Thyroid gland (tissue), 4 donors: Measurements from ENCODE around the gene MRPL23. TPM values are rescaled to one million over a fixed set of nuclear protein-coding genes. Genes with fewer than 3 reads are reported as not detected.

Source experiments
- DNase-seq, 2 donors: peaks; one replicate each; pipeline ENCODE4 v3.0.0-alpha.2; 2019
- H3K27ac ChIP-seq, 3 donors: fragments of 200-600 bp; sonication (generic); 1 replicate in 2 of 3; 2 replicates in 1 of 3; pipeline ENCODE4 v1.5.1; 2016 to 2019; ENCODE audit warnings: mild to moderate bottlenecking in 1 of 3, moderate library complexity in 1 of 3
- H3K27me3 ChIP-seq: fragments of 200-600 bp; sonication (generic); one replicate; pipeline ENCODE4 v1.5.1; 2019
- H3K36me3 ChIP-seq, 2 donors: fragments of 200-600 bp; sonication (generic); one replicate each; pipeline ENCODE4 v1.5.1; 2016 to 2019
- H3K4me1 ChIP-seq, 2 donors: fragments of 200-600 bp; sonication (generic); one replicate each; pipeline ENCODE4 v1.5.1; 2017 to 2019
- H3K4me3 ChIP-seq, 3 donors: fragments of 200-600 bp; sonication (generic); replicated peaks in 1 of 3; 1 replicate in 2 of 3; 2 replicates in 1 of 3; pipeline ENCODE4 v1.5.1; 2016; ENCODE audit warnings: mild to moderate bottlenecking in 1 of 3
- H3K9me3 ChIP-seq: fragments of 200-600 bp; sonication (generic); one replicate; pipeline ENCODE4 v1.5.1; 2017
- POLR2A ChIP-seq, 2 donors: fragments of 450-650 bp; IDR thresholded peaks; one replicate each; pipeline ENCODE4 v1.6.1; 2017; ENCODE audit warnings: antibody characterized with exemption in 2 of 2, mild to moderate bottlenecking in 2 of 2, moderate library complexity in 1 of 2
- WGBS, 2 donors: methylation state at CpG; one replicate each; pipeline ENCODE4 v1.1.5; 2017; 5-methylcytosine and 5-hydroxymethylcytosine counted together
- intact Hi-C: fragments of 100-400 bp; cut with DNase I; formaldehyde crosslinking; loops from one replicate; pipeline ENCODE4 v1.15.1; 2023
- total RNA-seq, 4 donors: library from RNA; depleted of rRNA; stranded (reverse); fragments of >200 nt; gene quantifications; one replicate each; pipeline ENCODE4 v1.2.3, GENCODE V29; 2016
- TF ChIP-seq, protein P1 (sequence below), 6 experiments: fragments of 200-600 bp in 3 of 6; fragments of 450-650 bp in 3 of 6; sonication (generic) in 3 of 6; IDR thresholded peaks; one replicate each; pipeline ENCODE4 v1.5.1; 2016 to 2019; ENCODE audit warnings: antibody characterized with exemption in 6 of 6, mild to moderate bottlenecking in 2 of 6, inconsistent platforms in 1 of 6, moderate library complexity in 1 of 6

Gene MRPL23
- total RNA-seq, 4 donors from 2014 or later: 86.9 to 241 (median 159) TPM

- no peak overlapping the region for H3K4me3 ChIP-seq
- no peaks in the 10 kb centered on the region for H3K36me3 ChIP-seq
- no peaks in the 10 kb centered on the region for H3K27me3 ChIP-seq
- H3K9me3 ChIP-seq: no peaks in the 10 kb centered on the region
- no peak for DNase-seq
- no CpG with 5 or more reads among the region's 13 CpGs for WGBS, 2 donors
- intact Hi-C loops: no loop called here
- TF ChIP-seq, protein P1, sequence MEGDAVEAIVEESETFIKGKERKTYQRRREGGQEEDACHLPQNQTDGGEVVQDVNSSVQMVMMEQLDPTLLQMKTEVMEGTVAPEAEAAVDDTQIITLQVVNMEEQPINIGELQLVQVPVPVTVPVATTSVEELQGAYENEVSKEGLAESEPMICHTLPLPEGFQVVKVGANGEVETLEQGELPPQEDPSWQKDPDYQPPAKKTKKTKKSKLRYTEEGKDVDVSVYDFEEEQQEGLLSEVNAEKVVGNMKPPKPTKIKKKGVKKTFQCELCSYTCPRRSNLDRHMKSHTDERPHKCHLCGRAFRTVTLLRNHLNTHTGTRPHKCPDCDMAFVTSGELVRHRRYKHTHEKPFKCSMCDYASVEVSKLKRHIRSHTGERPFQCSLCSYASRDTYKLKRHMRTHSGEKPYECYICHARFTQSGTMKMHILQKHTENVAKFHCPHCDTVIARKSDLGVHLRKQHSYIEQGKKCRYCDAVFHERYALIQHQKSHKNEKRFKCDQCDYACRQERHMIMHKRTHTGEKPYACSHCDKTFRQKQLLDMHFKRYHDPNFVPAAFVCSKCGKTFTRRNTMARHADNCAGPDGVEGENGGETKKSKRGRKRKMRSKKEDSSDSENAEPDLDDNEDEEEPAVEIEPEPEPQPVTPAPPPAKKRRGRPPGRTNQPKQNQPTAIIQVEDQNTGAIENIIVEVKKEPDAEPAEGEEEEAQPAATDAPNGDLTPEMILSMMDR (IDR thresholded peaks at IDR 0.05): no peak
- no peak for TF ChIP-seq POLR2A (IDR thresholded peaks at IDR 0.05)
- H3K27ac ChIP-seq: no peak overlapping the region
- H3K4me1 ChIP-seq: no peaks in the 10 kb centered on the region
Observed at GRCh38 chr11:1975185-1975584, 28.1 kb downstream of the MRPL23 start.

DNA sequence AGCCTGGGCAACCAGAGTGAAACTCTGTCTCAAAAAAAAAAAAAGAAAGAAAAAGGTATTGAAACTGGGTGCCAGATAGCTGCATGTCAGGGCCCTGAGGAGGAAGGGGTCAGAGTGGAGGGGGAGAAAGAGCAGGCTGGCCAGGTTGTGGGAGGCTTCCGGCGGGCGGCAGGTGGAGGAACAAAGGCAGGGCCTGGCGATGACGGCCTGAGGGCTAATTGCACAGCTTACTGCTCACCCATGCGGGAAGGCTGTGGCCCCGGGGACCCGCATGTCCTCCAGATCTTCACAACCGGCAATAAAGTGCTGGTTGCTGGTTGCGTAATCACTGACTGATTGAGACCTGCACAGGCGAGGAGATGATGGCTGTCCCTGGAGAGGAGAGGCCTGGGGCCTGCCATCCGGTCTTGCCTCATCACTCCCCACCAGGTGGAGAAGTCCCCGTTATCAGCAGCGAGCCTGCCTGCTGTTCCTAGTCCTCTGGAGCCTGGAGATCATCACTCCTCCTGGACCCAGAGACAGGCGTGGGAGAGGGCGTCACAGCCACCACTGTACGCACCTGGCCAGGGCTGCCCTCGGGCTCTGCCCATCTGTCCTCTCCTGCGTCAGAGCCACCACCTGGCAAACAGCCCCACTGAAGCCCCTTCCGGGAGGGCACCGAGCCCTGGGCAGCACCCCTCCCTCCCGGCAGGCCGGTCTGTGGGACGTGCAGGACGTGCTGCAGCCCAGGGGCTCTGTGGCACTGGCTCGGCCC lies 31.8 kb downstream of the MRPL23 start:
- Histone ChIP-seq H3K27me3 (no peaks in the 10 kb centered on the region), H3K9me3 (no peaks in the 10 kb centered on the region), H3K36me3 (no peaks in the 10 kb centered on the region), H3K27ac (no peak overlapping the region), H3K4me1 (no peaks in the 10 kb centered on the region), H3K4me3 (no peak overlapping the region)
- intact Hi-C loops: no loop called here
- WGBS, 2 donors: no CpG with 5 or more reads among the region's 26 CpGs
- no peak for TF ChIP-seq POLR2A (IDR thresholded peaks at IDR 0.05)
- TF ChIP-seq, protein P1 (IDR thresholded peaks at IDR 0.05): no peak
- DNase-seq: no peak

GRCh38 chr11:1979607-1980006 lies 32.5 kb downstream of the MRPL23 start:
- no peak for TF ChIP-seq POLR2A (IDR thresholded peaks at IDR 0.05)
- TF ChIP-seq, protein P1 (IDR thresholded peaks at IDR 0.05): no peak
- no peak overlapping the region for H3K27ac ChIP-seq
- no CpG with 5 or more reads among the region's 11 CpGs for WGBS, 2 donors
- DNase-seq: no peak
- H3K4me1 ChIP-seq: no peaks in the 10 kb centered on the region
- no peaks in the 10 kb centered on the region for H3K27me3 ChIP-seq
- H3K36me3 ChIP-seq: no peaks in the 10 kb centered on the region
- intact Hi-C loops: no loop called here
- H3K4me3 ChIP-seq: no peak overlapping the region
- no peaks in the 10 kb centered on the region for H3K9me3 ChIP-seq

GRCh38 chr11:1982873-1983600 lies 35.9 kb downstream of the MRPL23 start:
- no CpG with 5 or more reads among the region's 26 CpGs for WGBS, 2 donors
- no peaks in the 10 kb centered on the region for H3K9me3 ChIP-seq
- intact Hi-C loops: no loop called here
- TF ChIP-seq, protein P1 (IDR thresholded peaks at IDR 0.05): no peak
- TF ChIP-seq POLR2A (IDR thresholded peaks at IDR 0.05): no peak
- H3K4me3 ChIP-seq: no peak overlapping the region
- no peaks in the 10 kb centered on the region for H3K27me3 ChIP-seq
- H3K27ac ChIP-seq: no peak overlapping the region
- no peaks in the 10 kb centered on the region for H3K36me3 ChIP-seq
- H3K4me1 ChIP-seq: no peaks in the 10 kb centered on the region
- DNase-seq: no peak

- H3K27me3 ChIP-seq: no peaks in the 10 kb centered on the region
- TF ChIP-seq, protein P1 (IDR thresholded peaks at IDR 0.05): no peak
- TF ChIP-seq POLR2A (IDR thresholded peaks at IDR 0.05): no peak
- 90% methylated on average over 2 of the region's 12 CpGs; no CpG with 5 or more reads in 1 of the 2 donors for WGBS, 2 donors
- no peaks in the 10 kb centered on the region for H3K9me3 ChIP-seq
- no peak overlapping the region for H3K27ac ChIP-seq
- H3K36me3 ChIP-seq: no peaks in the 10 kb centered on the region
- no peaks in the 10 kb centered on the region for H3K4me1 ChIP-seq
- no peak for DNase-seq
- H3K4me3 ChIP-seq: no peak overlapping the region
- intact Hi-C loops: no loop called here
Observed at GRCh38 chr11:1983601-1983961, 36.4 kb downstream of the MRPL23 start.
